ENCODE results near the gene LTBP1.

Gene LTBP1

DNA sequence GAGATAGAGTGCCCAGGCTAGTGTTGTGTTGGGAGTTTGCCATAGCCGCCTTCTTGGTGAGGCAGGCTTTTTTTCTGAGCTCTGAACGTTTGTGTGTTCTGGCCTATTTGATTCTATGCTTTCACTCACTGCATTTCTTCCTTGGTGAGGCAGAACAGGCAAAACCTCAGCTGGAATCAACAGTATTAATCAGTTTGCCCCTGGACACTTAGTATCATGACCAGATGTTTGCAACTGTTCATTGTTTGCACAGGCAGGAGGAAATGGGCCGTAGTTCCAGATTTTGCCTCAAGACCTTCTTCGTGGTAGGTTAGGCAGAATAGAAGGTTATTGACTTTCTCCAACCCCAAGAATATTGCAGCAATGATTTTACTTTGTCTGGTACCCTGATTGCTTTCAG, 311.6 kb downstream of the LTBP1 start:
- no peaks in the 10 kb centered on the region for H3K4me1 ChIP-seq (ENCODE audit: control insufficient read depth, insufficient read depth, low read length)
- no peak overlapping the region for H3K4me3 ChIP-seq (ENCODE audit: low read depth, low read length)
- no peaks in the 10 kb centered on the region for H3K9me3 ChIP-seq (ENCODE audit: control insufficient read depth, insufficient read depth, low read length)
- H3K27me3 ChIP-seq (ENCODE audit: control insufficient read depth, insufficient read depth, low read length), result no peaks in the 10 kb centered on the region
- H3K36me3 ChIP-seq (ENCODE audit: control insufficient read depth, insufficient read depth, low read length), result no peaks in the 10 kb centered on the region
- no peak overlapping the region for H3K9ac ChIP-seq (ENCODE audit: low read depth, low read length)

DNA sequence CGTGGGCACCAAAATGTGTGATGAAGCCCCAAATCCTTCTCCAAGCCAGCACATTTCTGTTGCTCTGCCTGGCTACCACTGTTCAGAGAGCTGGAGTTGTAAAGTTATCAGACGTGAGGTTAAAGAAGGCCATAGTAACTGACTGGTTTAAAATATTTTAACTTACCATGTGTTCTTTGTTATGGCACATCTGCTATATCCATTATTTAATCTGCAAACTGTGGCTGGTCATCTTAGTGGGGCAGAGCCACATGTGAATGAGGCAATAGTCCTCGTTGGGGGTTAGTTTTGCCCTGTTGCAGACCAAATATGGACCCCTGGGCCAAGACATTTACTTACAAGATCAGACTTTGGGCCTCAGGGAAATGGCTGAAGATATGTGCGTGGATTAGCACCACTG, 315.3 kb downstream of the LTBP1 start:
- Histone ChIP-seq H3K4me1 (ENCODE audit: control insufficient read depth, insufficient read depth, low read length) (no peaks in the 10 kb centered on the region), H3K4me3 (ENCODE audit: low read depth, low read length) (no peak overlapping the region), H3K9me3 (ENCODE audit: control insufficient read depth, insufficient read depth, low read length) (no peaks in the 10 kb centered on the region), H3K9ac (ENCODE audit: low read depth, low read length) (no peak overlapping the region), H3K27me3 (ENCODE audit: control insufficient read depth, insufficient read depth, low read length) (no peaks in the 10 kb centered on the region), H3K36me3 (ENCODE audit: control insufficient read depth, insufficient read depth, low read length) (peaks cover 5% of the 10 kb centered on the region)

DNA sequence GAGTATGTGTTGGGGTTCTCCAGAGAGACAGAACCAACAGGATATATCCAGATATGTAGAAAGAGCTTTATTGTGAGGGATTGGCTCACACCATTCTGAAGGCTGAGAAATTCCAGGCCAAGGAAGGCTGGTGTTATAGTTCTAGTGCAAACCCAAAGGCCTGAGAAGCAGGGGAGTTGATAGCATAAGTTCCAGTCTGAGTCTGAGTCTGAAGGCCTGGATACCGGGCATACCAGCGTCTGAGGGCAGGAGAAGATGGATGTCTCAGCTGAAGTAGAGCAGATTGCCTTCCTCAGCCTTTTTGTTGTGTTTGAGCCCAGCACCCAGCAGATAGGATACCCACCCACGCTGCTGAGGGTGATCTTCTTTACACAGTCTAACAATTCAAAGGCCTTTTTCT, 318.0 kb downstream of the LTBP1 start:
- no peak overlapping the region for H3K9ac ChIP-seq (ENCODE audit: low read depth, low read length)
- H3K9me3 ChIP-seq (ENCODE audit: control insufficient read depth, insufficient read depth, low read length), result no peaks in the 10 kb centered on the region
- peaks cover 5% of the 10 kb centered on the region for H3K36me3 ChIP-seq (ENCODE audit: control insufficient read depth, insufficient read depth, low read length)
- H3K4me1 ChIP-seq (ENCODE audit: control insufficient read depth, insufficient read depth, low read length), result no peaks in the 10 kb centered on the region
- no peaks in the 10 kb centered on the region for H3K27me3 ChIP-seq (ENCODE audit: control insufficient read depth, insufficient read depth, low read length)
- no peak overlapping the region for H3K4me3 ChIP-seq (ENCODE audit: low read depth, low read length)

DNA sequence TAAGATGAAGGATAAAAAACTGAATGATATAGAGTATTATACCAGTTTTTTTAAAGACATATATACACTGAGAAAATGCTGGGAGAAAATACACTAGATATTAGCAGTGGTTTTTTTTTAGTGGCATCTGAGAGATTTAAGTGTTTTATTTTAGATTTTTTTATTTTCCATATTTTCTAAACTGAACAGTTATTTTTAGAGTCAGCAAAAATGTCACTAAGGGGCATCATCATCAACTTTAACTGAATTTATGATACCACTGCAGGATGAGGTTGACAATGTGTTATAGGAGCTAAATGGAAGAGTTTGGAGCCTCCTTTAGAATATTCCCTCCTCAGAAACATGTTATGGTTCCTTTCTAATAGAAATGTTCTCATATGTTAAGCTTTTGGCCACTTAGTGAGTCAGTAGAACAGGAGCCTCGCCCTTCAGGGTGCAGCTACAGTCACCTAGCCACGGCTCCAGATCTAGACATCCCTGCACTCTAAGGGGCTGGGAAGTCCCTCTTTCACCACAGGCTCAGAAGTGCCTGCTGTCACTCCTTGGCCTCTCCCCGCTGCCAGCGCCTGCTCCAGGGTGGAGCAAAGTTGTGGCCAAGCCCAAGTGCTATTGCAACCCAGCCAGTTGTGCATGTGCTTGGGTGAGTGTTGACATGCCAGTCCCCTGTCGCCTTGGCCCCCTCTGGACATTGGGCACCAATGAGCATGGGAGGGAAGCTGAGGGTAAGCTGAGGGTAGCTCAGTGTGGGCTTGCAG, 319.0 kb downstream of the LTBP1 start:
- Histone ChIP-seq H3K9me3 (ENCODE audit: control insufficient read depth, insufficient read depth, low read length) (no peaks in the 10 kb centered on the region), H3K4me1 (ENCODE audit: control insufficient read depth, insufficient read depth, low read length) (no peaks in the 10 kb centered on the region), H3K27me3 (ENCODE audit: control insufficient read depth, insufficient read depth, low read length) (no peaks in the 10 kb centered on the region), H3K4me3 (ENCODE audit: low read depth, low read length) (no peak overlapping the region), H3K36me3 (ENCODE audit: control insufficient read depth, insufficient read depth, low read length) (peaks cover 5% of the 10 kb centered on the region), H3K9ac (ENCODE audit: low read depth, low read length) (no peak overlapping the region)

DNA sequence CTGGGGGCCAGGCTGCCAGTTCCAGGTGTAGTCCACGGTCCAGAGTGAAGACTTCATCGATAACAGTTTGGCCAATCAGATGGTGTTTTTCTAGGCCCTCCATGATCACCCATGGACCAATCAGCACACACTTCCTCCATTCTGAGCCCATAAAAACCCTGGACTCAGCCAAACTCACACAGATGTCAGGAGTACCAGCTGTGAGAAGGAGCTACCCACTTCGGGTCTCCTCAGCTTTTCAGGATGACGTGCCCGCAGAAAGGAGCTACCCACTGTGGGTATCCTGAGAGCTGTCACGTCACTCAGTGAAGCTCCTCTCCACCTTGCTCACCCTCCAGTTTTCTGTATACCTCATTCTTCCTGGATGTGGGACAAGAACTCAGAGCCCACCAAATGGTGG, 319.7 kb downstream of the LTBP1 start:
- no peaks in the 10 kb centered on the region for H3K4me1 ChIP-seq (ENCODE audit: control insufficient read depth, insufficient read depth, low read length)
- H3K36me3 ChIP-seq (ENCODE audit: control insufficient read depth, insufficient read depth, low read length), result peaks cover 5% of the 10 kb centered on the region
- H3K9me3 ChIP-seq (ENCODE audit: control insufficient read depth, insufficient read depth, low read length), result no peaks in the 10 kb centered on the region

DNA sequence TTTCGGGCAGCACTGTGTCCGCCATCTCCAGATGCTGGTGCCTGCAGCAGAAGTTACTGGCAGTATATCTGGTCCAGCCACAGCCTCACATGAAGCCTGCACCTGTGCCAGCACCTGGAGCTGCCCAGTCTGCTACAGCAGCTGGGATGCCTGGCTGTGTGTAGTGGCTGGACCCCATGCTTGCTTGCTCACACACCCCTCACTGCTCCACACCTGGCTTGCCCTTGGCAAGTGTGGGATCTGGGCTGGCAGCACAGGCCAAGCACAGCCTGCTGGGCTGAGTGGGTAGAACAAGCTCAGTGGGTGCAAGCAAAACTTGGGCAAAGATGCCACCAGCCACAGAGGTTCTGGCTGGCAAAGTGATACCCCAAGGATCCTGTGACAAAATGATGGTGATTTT, 320.3 kb downstream of the LTBP1 start:
- Histone ChIP-seq H3K27me3 (ENCODE audit: control insufficient read depth, insufficient read depth, low read length) (no peaks in the 10 kb centered on the region), H3K4me3 (ENCODE audit: low read depth, low read length) (no peak overlapping the region), H3K9me3 (ENCODE audit: control insufficient read depth, insufficient read depth, low read length) (no peaks in the 10 kb centered on the region), H3K4me1 (ENCODE audit: control insufficient read depth, insufficient read depth, low read length) (no peaks in the 10 kb centered on the region), H3K36me3 (ENCODE audit: control insufficient read depth, insufficient read depth, low read length) (peaks cover 5% of the 10 kb centered on the region), H3K9ac (ENCODE audit: low read depth, low read length) (no peak overlapping the region)

More for the DNA sequence above, 319.7 kb downstream of the LTBP1 start:
- Histone ChIP-seq H3K9ac (ENCODE audit: low read depth, low read length) (no peak overlapping the region), H3K27me3 (ENCODE audit: control insufficient read depth, insufficient read depth, low read length) (no peaks in the 10 kb centered on the region), H3K4me3 (ENCODE audit: low read depth, low read length) (no peak overlapping the region)

DNA sequence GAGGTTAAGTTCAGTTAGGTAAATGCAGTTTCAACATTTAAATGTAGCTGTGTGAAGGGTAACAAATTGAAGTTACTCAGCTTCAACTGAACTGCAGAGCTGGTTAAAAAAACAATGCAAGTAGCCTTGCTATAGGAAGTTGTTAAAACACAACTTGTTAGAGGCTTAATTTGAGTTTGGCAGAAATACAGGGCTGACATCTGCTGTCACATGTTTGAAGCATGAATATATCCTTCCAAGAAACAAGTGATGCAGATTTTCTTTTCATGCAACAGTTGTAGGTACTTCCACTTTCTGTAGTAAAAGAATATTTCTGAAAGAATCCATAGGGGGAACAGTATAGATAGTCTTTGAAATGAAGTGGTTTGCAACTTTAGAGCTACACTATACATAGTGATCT, 321.0 kb downstream of the LTBP1 start:
- Histone ChIP-seq H3K9me3 (ENCODE audit: control insufficient read depth, insufficient read depth, low read length) (no peaks in the 10 kb centered on the region), H3K9ac (ENCODE audit: low read depth, low read length) (no peak overlapping the region), H3K27me3 (ENCODE audit: control insufficient read depth, insufficient read depth, low read length) (no peaks in the 10 kb centered on the region), H3K4me3 (ENCODE audit: low read depth, low read length) (no peak overlapping the region), H3K36me3 (ENCODE audit: control insufficient read depth, insufficient read depth, low read length) (peaks cover 5% of the 10 kb centered on the region), H3K4me1 (ENCODE audit: control insufficient read depth, insufficient read depth, low read length) (no peaks in the 10 kb centered on the region)

DNA sequence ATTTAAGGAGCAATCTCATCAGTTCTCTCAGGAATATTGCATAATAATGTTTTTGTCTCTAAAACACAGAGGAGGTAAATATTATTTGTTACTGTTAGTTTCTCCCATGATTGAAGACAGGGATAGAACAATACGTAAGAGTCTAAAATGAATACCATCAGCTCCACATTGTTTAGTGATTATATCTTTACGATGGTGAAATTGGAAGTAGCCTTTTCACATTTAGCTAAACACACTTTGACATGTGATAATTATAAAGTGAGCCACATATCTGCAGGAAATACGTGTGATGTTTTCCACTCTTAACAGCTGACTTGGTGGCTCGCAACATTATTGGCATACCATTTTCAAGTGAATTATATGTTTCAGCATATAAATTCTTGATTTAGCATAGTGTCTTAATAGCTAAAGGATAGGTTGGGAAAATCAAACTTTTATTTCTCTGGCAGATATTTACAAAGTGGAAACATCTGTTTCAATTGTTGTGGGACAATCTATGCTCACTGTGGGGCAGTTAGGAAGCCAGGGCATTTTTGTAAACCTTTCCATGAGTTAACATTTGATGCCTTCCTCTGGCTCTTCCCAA, 321.6 kb downstream of the LTBP1 start:
- no peak overlapping the region for H3K9ac ChIP-seq (ENCODE audit: low read depth, low read length)
- peaks cover 5% of the 10 kb centered on the region for H3K36me3 ChIP-seq (ENCODE audit: control insufficient read depth, insufficient read depth, low read length)
- no peaks in the 10 kb centered on the region for H3K4me1 ChIP-seq (ENCODE audit: control insufficient read depth, insufficient read depth, low read length)
- H3K9me3 ChIP-seq (ENCODE audit: control insufficient read depth, insufficient read depth, low read length), result no peaks in the 10 kb centered on the region
- H3K27me3 ChIP-seq (ENCODE audit: control insufficient read depth, insufficient read depth, low read length), result no peaks in the 10 kb centered on the region
- no peak overlapping the region for H3K4me3 ChIP-seq (ENCODE audit: low read depth, low read length)

DNA sequence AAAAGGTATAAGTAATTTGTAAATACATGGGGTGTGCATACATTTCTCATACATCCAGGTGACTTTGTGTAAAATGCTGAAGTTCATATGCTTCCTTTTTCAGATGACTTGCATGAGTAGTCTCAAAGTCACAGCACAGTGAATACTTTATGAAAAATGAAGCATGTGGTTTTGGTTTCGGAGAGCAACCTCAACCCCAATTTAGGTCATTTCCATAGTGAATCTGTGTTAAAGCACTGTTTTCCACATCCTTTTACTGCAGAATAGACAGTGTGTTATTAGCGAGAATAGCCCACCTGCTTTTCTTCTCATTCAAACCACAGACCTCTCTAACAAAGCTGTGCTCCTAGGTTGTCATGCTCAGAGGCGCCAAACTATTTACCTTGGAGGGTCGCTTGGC, 325.2 kb downstream of the LTBP1 start:
- Histone ChIP-seq H3K4me1 (ENCODE audit: control insufficient read depth, insufficient read depth, low read length) (no peaks in the 10 kb centered on the region), H3K4me3 (ENCODE audit: low read depth, low read length) (no peak overlapping the region), H3K9me3 (ENCODE audit: control insufficient read depth, insufficient read depth, low read length) (no peaks in the 10 kb centered on the region), H3K9ac (ENCODE audit: low read depth, low read length) (no peak overlapping the region), H3K36me3 (ENCODE audit: control insufficient read depth, insufficient read depth, low read length) (no peaks in the 10 kb centered on the region), H3K27me3 (ENCODE audit: control insufficient read depth, insufficient read depth, low read length) (no peaks in the 10 kb centered on the region)

DNA sequence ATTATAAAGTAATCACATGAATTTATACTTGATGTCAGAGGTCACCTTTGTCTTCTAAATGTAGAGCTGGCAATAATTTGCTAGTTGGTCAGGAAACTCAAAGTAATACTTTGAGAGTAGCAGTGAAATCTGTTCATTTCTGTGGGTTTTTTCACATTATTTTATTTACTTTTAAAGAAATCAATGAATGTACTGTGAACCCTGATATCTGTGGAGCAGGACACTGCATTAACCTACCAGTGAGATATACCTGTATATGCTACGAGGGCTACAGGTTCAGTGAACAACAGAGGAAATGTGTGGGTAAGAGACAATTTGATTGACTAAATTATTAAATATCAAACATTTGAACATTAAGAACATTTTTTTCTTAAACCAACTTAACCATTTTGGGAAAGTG, 326.7 kb downstream of the LTBP1 start:
- Histone ChIP-seq H3K4me1 (ENCODE audit: control insufficient read depth, insufficient read depth, low read length) (no peaks in the 10 kb centered on the region), H3K9me3 (ENCODE audit: control insufficient read depth, insufficient read depth, low read length) (no peaks in the 10 kb centered on the region), H3K36me3 (ENCODE audit: control insufficient read depth, insufficient read depth, low read length) (no peaks in the 10 kb centered on the region), H3K9ac (ENCODE audit: low read depth, low read length) (no peak overlapping the region), H3K27me3 (ENCODE audit: control insufficient read depth, insufficient read depth, low read length) (no peaks in the 10 kb centered on the region), H3K4me3 (ENCODE audit: low read depth, low read length) (no peak overlapping the region)

DNA sequence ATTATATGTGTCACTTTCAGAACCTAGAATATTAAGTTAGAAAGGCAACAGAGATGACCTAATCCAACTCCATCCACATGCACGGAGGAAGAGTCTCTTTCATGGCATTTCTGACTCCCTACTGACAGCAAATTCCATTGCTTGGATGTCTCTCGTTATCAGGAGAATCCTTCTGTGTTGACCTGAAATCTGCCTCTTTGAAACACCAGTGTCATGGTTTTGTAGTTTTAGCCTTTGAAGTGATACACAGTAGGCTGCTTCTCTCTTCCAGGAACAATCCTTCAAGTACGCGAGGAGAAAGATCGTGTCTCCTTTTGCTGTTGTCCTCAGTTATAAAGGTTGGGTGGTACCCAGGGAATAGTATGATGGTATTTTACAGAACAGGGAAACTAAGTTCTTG, 327.8 kb downstream of the LTBP1 start:
- no peaks in the 10 kb centered on the region for H3K9me3 ChIP-seq (ENCODE audit: control insufficient read depth, insufficient read depth, low read length)
- H3K9ac ChIP-seq (ENCODE audit: low read depth, low read length), result no peak overlapping the region

DNA sequence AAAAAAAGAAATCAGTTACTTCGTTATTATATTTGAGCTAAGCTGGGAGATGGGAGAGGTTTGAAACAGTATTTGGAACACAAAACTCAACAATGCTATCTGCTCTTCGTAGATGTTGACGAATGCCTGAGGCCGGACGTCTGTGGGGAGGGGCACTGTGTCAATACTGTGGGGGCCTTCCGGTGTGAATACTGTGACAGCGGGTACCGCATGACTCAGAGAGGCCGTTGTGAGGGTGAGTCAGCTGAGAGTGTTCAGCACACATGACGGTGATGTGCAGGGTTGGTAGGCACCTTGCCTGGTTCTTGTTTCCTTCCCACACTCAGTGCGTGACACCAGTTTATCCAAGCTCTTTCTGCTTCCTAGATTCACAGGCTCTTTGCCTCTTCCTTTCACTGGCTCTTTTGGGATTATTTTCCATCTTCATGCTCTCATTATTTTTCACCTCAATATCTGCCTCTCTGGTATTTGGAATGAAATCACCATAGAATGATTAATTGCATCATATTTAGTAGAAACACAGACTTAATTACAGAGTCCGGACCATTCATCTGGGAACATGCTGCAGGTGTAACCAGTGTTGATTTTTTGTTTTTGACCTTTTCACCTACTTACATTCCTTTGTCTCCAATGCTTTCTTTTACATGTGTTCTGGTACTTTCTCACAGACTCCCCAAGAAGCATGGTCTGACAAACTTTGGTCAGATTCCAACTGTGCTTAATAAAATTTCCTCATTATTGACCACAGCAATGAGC, 329.1 kb downstream of the LTBP1 start:
- H3K9ac ChIP-seq (ENCODE audit: low read depth, low read length), result no peak overlapping the region
- no peaks in the 10 kb centered on the region for H3K9me3 ChIP-seq (ENCODE audit: control insufficient read depth, insufficient read depth, low read length)
- no peaks in the 10 kb centered on the region for H3K36me3 ChIP-seq (ENCODE audit: control insufficient read depth, insufficient read depth, low read length)
- H3K4me3 ChIP-seq (ENCODE audit: low read depth, low read length), result no peak overlapping the region
- no peaks in the 10 kb centered on the region for H3K27me3 ChIP-seq (ENCODE audit: control insufficient read depth, insufficient read depth, low read length)
- no peaks in the 10 kb centered on the region for H3K4me1 ChIP-seq (ENCODE audit: control insufficient read depth, insufficient read depth, low read length)

More for the DNA sequence above, 327.8 kb downstream of the LTBP1 start:
- Histone ChIP-seq H3K4me3 (ENCODE audit: low read depth, low read length) (no peak overlapping the region), H3K27me3 (ENCODE audit: control insufficient read depth, insufficient read depth, low read length) (no peaks in the 10 kb centered on the region), H3K4me1 (ENCODE audit: control insufficient read depth, insufficient read depth, low read length) (no peaks in the 10 kb centered on the region), H3K36me3 (ENCODE audit: control insufficient read depth, insufficient read depth, low read length) (no peaks in the 10 kb centered on the region)

Data from iPS-15b (cell line).